Superior temporal gyrus (tissue), 1 donor: ENCODE data around the gene COMP.
"Not testable (repeated sequence)": the region's sequence is repeated elsewhere in the genome, so short reads cannot be mapped to it uniquely, and the experiment has no call there.

Experiments
- DNase-seq: peaks from one replicate; pipeline ENCODE4 v3.0.0-alpha.2; 2016; ENCODE audit errors: extremely low spot score

The COMP gene

DNA sequence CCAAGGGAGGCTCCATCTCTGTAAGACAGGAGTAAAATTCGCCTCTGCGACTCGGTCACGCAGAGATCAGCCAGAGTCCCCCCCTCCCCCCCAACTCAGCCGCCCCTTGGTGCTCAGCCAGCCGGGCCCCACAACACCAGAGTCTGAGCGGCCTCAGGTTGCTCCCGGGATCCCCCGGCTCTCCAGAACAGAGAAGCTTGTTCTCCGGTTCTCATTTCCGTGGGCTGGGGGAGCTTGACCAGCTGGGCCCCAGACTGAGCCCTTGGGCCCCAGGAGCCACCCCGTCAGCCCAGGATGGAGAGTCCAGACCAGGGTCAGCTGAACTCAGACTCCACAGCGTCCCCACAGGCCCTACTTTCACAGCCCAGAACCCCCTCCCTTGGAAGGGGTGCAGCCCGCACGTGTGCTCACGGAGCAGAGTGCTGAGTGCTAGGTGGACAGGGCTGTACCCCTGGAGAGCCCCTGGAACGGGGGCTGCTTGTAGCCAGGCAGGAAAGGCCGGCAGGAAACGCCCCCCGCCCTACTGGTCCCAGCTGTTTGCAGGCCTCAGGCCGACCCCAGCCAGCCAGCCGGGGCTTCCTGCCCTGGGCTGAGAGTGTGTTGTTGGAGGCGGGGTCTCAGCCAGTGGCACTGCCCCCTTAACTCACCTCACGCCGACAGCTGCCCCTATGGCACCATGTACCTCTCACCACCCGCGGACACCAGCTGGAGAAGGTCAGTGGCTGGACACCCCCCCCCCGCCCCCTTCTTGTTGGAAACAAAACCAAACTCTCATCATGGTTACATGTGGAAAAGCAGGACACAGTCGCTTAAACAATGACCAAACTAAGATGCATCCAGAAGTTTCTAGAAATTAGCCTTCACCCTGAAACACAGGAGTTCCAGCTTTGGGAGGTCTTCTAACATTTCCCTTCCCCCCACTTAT, 44.4 kb downstream of the COMP start:
- no peak for DNase-seq

DNA sequence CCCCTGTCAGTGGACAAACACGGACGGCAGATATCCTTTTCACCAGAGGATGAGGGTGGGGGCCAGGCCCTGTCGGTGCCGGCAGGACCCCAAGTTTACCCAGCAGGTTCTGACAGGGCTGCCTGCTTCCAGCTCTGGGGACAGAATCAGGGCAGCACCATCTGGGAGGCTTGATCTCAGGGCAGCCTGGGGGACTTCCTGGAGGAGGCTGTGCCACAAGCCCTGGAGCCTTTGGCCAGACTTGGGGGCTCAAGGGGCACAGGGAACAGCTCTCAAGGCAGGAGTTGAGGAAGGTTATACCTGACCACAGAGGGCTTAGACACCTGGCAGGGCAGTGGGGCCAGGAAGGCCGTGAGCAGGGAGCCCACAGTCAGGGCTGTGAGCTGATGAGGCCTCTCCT, 45.2 kb downstream of the COMP start:
- no peak for DNase-seq

DNA sequence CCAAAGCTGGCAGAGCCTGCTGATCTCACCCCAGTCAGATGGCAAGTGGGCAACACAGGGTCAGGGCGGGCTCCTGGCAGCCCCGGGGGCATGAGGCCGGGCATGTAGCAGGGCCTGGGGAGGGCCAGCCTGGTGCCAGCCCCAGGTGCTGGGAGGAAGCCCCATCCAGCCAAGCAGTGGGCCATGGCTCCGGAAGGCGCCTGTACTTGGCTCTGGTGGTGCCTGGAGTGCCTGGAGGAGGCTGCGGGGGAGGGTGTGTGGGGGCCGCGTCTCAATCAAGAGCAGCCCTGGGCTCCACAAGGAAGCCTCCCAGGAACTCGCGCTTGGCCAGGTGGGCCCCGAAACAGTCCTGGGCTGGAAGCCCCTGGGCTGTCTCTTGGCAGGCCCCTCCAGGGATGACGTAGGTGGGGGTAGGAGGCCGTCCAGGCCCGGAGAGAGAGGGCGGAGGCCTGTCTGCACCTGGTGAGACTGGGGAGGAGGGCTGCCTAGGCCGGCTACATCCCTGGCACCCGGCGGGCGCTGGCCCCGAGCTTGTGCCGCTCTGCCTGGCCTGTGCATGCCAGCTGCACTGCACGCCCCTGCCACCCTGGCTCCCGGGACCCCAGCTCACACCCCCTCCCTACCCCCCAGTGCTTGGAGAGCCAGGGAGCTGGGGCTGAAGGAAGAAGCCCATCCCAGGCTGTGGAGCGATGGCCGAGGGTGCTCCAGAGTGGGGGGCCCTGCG, 45.9 kb downstream of the COMP start:
- DNase-seq: no peak

DNA sequence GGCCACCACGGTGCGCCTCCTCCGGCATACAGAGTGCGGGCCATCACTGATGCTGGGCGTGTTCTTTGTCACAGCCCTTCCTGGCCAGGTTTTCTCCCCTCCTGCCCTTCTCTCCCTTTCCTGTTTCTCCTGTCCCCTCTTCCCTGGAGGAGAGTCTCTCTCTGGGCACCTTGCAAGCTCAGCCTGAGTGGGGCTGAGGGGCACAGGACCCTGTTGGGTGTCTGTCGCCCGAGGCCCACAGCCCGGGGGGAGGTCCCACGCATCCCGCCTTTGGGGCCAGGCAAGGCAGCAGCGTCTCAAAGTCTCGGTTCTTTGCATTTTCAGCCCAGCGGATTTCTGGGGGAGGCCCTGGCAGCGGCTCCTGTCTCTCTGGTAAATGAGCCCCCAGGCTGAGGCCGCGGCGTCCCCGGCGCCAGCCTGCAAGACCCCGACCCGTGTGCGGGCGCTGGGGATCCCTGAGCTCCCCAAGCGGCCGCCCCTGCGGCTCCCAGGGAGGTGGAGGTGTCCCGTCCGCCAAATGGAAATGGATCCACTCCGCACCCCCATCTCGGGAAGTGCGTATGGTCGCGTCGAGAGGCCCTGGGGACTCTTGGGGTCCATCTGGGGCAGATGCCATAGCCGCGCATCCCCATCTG, 47.2 kb downstream of the COMP start:
- no peak for DNase-seq

GRCh38 chr19:18742838-18743783, 48.0 kb downstream of the COMP start:
- no peak for DNase-seq

DNA sequence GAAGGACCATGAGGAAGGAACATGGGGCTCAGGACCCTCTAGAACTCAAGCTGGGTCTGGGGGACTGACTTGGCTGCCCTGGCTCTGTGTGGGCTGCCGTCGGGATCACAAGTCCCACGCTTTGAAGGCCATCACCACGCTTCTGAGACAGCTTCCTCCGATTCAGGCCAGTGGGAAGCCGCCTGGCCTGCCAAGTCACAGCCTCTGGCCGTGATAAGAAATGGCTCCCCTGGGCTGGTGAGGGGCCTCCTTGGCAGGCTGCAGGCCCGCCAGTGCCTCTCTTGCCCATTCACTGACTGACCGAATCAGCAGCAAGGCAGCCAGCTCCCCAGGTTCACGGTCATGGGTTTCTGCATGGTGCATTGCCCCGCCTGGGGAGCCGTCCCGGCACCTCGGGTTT, 48.8 kb downstream of the COMP start:
- no peak for DNase-seq

DNA sequence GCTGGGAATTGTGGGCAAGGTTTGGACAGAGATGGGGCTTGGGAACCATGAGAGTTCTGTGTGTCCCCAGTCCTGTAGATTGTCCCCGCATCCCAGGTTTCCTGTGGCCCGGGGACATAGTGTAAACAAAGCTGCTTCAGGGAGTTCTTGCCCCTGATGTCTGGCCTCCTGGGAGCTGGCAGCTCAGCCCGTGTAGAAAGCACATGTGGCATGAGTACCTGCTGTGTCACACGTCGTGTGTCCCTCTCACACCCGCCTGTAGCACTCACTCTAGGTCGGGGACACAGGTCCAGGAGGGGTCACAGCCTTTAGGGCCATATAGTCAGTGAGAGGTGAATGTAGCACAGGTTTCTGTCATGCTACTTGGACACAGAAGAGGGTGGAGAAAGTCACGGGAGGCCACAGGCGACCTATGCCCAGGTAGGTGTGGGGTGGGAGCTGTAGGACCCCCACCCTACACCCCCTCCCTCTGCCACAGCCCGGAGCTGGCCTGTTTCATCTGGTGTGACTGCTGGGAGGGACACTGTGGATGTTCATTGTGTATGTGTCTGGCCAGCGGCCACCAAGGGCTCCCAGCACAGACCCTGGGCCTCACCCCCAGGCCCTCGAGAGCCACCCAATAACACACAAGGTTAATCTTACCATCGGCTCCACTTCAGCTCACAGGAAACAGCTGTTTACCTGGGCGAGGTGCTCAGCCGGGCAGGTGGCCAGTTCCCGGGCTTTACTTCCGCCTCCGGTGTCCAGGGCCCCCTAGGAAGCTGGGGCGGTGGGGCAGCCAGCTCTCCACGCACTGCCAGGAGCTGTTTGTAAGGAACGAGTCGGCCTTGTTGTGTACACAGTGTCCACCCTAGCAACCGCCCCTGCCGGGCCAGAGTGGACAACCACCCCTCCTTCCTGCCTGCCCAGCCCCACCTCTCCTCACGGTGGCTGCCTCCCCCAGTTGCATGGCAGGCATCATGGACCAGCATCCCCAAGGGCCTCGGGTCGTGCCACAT, 49.7 kb downstream of the COMP start:
- DNase-seq: no peak

- no peak for DNase-seq
Measured at GRCh38 chr19:18738961-18739690, 52.0 kb downstream of the COMP start.

GRCh38 chr19:18737954-18738351, 53.2 kb downstream of the COMP start:
- DNase-seq: no peak

GRCh38 chr19:18737337-18737953, 53.7 kb downstream of the COMP start:
- no peak for DNase-seq

- DNase-seq: no peak
Measured at GRCh38 chr19:18736415-18737336, 54.4 kb downstream of the COMP start.

GRCh38 chr19:18735752-18736151, 55.4 kb downstream of the COMP start:
- no peak for DNase-seq

DNA sequence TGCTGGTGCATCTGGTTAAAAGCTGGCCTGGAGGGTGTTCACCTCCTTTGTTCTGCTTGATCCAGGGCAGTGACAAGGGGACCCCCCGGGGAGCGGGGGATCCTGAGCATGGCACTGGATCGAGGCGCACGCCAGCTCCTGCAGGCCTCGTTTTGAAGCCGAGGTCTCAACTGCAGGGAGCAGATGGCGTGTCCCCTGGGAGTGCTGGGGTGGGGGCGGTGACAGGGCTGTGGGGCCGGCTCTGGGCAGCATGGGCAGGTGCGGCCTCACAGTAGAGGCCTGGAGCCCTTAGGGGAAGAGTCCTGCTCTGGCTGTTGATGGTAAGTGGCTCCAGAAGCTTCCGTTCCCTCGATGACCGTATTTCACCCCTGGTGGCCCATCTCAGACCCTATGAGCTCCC, 55.8 kb downstream of the COMP start:
- no peak for DNase-seq

DNA sequence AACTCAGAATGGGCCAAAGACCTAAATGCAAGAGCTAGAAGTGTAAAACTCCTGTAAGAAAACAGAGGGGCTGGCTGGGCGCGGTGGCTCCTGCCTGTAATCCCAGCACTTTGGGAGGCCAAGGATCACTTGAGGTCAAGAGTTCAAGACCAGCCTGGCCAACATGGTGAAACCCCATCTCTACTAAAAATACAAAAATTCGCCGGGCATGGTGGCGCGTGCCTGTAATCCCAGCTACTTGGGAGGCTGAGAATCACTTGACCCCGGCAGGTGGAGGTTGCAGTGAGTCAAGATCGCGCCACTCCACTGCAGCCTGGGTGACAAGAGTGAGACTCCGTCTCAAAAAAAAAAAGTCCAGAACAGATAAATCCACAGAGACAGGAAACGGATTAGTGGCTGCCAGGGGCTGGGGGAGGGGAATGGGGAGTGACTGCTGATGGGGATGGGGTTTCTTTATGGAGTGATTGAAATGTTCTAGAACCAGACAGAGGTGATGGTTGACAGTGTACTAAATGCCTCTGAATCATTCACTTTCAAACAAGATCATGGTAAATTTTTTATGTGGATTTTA, 57.3 kb downstream of the COMP start:
- not testable (repeated sequence) for DNase-seq

DNA sequence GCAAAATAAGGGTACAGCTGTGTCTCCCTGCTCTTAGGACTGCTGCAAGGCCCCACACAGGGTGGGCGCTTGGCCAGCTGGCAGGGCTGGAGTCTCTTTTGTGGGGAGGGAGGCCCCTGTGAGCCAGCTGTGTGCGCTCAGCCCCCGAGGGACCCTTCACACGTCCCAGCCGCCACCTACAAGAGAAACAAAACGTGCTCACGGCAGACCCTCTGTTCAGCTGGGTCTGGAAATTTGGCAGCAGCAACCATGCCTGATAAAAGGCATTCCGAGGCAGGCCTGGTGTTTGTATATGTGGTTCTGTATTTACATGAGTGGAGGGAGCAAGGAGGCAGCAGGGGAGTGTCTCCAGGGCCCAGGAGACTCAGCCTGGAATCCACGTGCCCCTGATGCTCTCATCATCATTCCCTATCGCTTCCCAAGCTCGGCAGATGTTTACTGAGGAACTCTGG, 57.9 kb downstream of the COMP start:
- DNase-seq: no peak
